Neutrophil (primary cell): ENCODE measurements around the gene DPP8.

Source experiments
- H3K27ac ChIP-seq: fragments of 200-600 bp; sonication (generic); 2 replicates; pipeline ENCODE4 v1.5.1; 2016; ENCODE audit warnings: mild to moderate bottlenecking, moderate library complexity
- H3K27me3 ChIP-seq: fragments of 200-600 bp; sonication (generic); 2 replicates; pipeline ENCODE4 v1.6.0; 2016; ENCODE audit warnings: mild to moderate bottlenecking
- H3K36me3 ChIP-seq: fragments of 200-600 bp; sonication (generic); 2 replicates; pipeline ENCODE4 v1.5.1; 2017
- H3K4me1 ChIP-seq, 2 experiments: fragments of 200-600 bp in 1 of 2; sonication (generic) in 1 of 2; 1 replicate in 1 of 2; 2 replicates in 1 of 2; pipeline versions ENCODE4 v1.5.1 to v1.6.1; 2013 to 2016; ENCODE audit warnings: low read depth in 1 of 2, low read length in 1 of 2, mild to moderate bottlenecking in 1 of 2, moderate library complexity in 1 of 2; ENCODE audit not compliant: control insufficient read depth in 1 of 2, insufficient read depth in 1 of 2
- H3K4me3 ChIP-seq, 2 experiments: fragments of 200-600 bp in 1 of 2; sonication (generic) in 1 of 2; 1 replicate in 1 of 2; 2 replicates in 1 of 2; pipeline ENCODE4 v1.5.1; 2013 to 2016; ENCODE audit warnings: low read depth in 1 of 2, low read length in 1 of 2, mild to moderate bottlenecking in 1 of 2, moderate library complexity in 1 of 2
- H3K9me3 ChIP-seq: fragments of 200-600 bp; sonication (generic); 2 replicates; pipeline ENCODE4 v1.5.1; 2016
- CTCF ChIP-seq: fragments of 200-600 bp; sonication (generic); IDR thresholded peaks from 2 replicates; pipeline ENCODE4 v1.5.1; 2016; ENCODE audit warnings: antibody characterized with exemption

DPP8 gene

GRCh38 chr15:65516997-65517865, at the start of gene DPP8:
Gene DPP8, minus strand, starts transcription at chr15:65517689. Its CDS starts 5,136 bp downstream, at chr15:65512553.
- H3K27me3 ChIP-seq: no peaks in the 10 kb centered on the region
- H3K27ac ChIP-seq: peak within 1 kb of the TSS; percentile 97
- H3K4me3 ChIP-seq: peak within 1 kb of the TSS; percentile 98 to 99
- H3K36me3 ChIP-seq: peaks cover 10% of the 10 kb centered on the region
- H3K9me3 ChIP-seq: no peaks in the 10 kb centered on the region
- peak; percentile 82 for TF ChIP-seq CTCF
- H3K4me1 ChIP-seq: peaks cover 19 to 23% of the 10 kb centered on the region in 2 experiments

- Histone ChIP-seq H3K4me1 (no peaks in the 10 kb centered on the region), H3K4me3 (no peak overlapping the region), H3K27me3 (no peaks in the 10 kb centered on the region), H3K9me3 (no peaks in the 10 kb centered on the region), H3K36me3 (peaks cover 20% of the 10 kb centered on the region), H3K27ac (no peak overlapping the region)
- TF ChIP-seq CTCF: no peak
Observed at GRCh38 chr15:65561934-65562333, 44.4 kb upstream of the DPP8 start.

- Histone ChIP-seq H3K4me3 (no peak overlapping the region), H3K27ac (no peak overlapping the region), H3K36me3 (peaks cover 16% of the 10 kb centered on the region), H3K27me3 (no peaks in the 10 kb centered on the region), H3K9me3 (no peaks in the 10 kb centered on the region), H3K4me1 (no peaks in the 10 kb centered on the region)
- no peak for TF ChIP-seq CTCF
Observed at GRCh38 chr15:65559941-65560340, 42.5 kb upstream of the DPP8 start.

- no peaks in the 10 kb centered on the region for H3K9me3 ChIP-seq
- no peak overlapping the region for H3K4me3 ChIP-seq
- no peaks in the 10 kb centered on the region for H3K27me3 ChIP-seq
- peaks cover 16% of the 10 kb centered on the region for H3K36me3 ChIP-seq
- no peak for TF ChIP-seq CTCF
- no peaks in the 10 kb centered on the region for H3K4me1 ChIP-seq
- no peak overlapping the region for H3K27ac ChIP-seq
Observed at GRCh38 chr15:65558997-65559760, 41.7 kb upstream of the DPP8 start.

- TF ChIP-seq CTCF: no peak
- Histone ChIP-seq H3K4me1 (no peaks in the 10 kb centered on the region), H3K9me3 (no peaks in the 10 kb centered on the region), H3K36me3 (peaks cover 13% of the 10 kb centered on the region), H3K27me3 (no peaks in the 10 kb centered on the region), H3K27ac (no peak overlapping the region), H3K4me3 (no peak overlapping the region)
Observed at GRCh38 chr15:65558336-65558735, 40.8 kb upstream of the DPP8 start.
